GM19455 (cell line): ENCODE data around the gene ENOX1.

Experiments
- ATAC-seq: cut with Tn5 transposase; IDR thresholded peaks from one replicate; pipeline ENCODE4 v1.9.1; 2021; ENCODE audit not compliant: unreplicated experiment

Gene ENOX1

GRCh38 chr13:43551897-43552456 is 234.8 kb downstream of the ENOX1 start:
- ATAC-seq: no peak

- no peak for ATAC-seq
These were observed 240.0 kb downstream of the ENOX1 start for GRCh38 chr13:43546816-43547215.

DNA sequence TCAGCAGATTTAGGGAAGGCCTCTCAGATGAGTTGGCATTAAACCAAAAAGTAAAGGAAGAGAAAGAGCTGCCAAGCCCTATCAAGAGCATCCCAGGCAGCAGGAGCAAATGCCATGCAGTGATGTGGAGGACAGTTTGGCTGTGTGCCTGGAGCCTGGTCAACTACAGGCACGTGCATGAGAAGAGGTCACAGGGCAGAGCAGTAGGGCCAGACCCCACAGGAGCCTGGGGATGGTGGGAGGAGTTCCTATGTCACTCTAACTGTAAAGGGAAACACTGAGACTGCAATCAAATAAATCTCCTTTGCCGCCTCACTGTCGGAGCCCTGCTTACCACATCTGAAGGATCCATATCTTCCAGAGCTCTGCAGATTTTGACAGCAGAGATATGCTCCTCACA is 240.5 kb downstream of the ENOX1 start:
- ATAC-seq: no peak

DNA sequence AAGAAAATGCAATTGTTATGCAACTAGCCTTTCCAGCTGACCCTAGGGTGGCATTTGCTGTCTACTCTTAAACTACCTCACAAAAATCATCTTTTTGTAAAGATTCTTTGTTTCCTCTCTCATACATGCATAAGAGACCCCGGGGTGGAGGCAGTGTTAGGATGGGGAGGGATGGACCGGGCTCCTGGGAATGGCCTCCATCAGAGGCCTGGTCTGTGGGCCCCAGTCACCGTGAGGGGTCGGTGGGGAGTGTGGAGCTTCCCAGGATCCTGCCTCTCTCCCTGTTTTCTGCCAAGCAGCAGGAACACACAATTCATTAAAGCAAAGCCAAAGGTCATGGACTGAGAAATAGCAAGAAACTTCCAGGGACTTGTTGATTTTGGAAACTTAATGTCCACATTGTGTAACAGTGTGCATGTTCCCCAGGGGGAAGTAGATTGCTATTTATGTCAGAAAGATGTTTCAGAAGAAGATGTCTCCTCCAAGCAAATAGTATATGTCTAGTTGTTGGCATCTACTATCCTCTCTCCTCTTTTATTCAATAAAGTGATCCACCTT is 241.4 kb downstream of the ENOX1 start:
- ATAC-seq: no peak

DNA sequence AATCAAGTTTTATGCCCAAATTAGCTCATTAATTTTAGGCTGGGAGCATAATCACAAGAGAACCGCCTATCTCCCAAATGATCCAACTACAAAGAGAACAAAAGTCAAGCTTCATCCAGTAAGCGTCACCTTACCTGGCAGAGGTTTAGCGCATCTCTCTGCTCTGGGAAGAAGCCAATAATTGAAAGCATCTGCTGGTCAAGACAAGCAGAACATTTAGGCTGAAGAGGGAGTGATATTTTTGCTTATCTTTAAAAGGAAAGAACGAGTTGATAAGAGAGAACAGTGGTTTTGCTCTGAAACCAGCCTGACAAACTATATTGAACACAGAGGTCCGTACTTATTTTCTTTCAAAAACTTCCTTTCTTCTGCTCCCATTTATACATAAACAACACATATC is 242.1 kb downstream of the ENOX1 start:
- no peak for ATAC-seq

- ATAC-seq: no peak
These were observed 242.8 kb downstream of the ENOX1 start for GRCh38 chr13:43544011-43544410.

GRCh38 chr13:43543331-43543730 is 243.4 kb downstream of the ENOX1 start:
- ATAC-seq: no peak

DNA sequence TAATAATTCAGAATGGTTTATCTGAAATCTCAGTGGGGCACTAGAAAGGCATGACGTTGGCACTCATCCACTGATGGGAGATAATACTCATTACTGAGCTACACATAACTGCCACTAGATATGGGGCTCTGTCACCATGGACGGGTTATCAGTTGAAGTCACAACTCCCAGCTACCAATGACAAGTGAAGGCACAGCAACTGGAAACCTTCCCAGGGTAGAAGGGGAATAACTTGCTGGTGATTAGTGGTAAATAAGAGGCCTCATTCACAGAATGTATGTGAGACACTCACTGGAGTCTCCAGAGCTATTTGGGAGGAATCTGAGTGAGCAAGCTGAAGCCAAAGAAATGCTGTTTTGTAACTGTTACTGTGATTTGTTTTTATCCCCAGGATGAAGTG is 249.6 kb downstream of the ENOX1 start:
- no peak for ATAC-seq

- no peak for ATAC-seq
These were observed 257.0 kb downstream of the ENOX1 start for GRCh38 chr13:43529796-43530195.

DNA sequence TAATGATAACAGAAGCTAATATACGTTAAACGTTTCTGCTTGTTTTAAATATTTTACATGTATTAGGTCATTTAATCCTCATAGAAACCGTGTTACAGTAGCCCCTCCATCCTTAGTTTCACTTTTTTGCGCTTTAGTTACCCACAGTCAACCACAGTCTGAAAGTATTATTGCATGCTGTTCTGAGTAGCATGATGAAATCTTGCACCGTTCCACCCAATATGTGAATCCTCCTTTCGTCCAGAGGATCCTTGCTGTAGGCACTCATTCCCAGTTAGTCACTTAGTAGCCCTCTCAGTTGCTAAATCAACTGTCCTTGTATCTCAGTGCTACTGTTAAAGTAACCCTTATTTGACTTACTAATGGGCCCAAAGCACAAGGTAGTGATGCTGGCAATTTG is 257.8 kb downstream of the ENOX1 start:
- ATAC-seq: no peak

GRCh38 chr13:43522788-43523187 is 264.0 kb downstream of the ENOX1 start:
- ATAC-seq: no peak

DNA sequence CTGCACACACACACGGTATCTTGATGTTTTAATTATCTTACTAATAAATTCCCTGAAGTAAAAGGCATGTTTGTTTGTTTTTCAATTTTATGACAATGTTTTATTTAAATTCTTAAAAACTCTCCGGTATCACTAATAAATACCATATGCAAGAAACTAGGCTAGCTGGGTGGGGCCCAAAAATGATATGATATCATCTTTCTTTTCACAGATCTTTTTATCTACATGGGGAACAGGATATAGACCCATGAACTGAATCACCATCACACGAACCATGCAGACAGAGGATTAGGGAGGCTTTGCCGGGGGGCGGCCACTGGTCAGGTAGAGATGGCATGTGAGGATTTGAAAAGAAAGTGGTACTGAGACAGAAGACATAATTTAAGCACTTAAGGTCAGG is 266.4 kb downstream of the ENOX1 start:
- ATAC-seq: no peak

DNA sequence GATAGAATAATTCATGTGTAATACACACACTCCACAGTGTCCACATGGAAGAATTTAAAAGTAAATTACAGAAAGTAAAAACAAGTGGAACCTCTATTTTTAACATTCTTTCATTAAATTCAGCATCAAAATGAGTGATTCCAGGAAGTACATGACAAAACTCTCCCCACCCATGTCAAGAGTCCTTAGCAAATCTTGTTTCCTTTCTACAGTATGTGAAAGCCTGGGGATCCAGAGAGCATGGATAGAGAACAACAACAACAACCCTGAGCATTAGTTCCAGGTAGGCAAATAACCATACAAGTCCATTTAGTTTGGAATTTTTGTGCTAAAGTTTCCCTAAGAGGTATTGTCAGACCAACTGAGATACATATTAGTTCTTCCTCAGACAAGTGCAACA is 267.9 kb downstream of the ENOX1 start:
- no peak for ATAC-seq

DNA sequence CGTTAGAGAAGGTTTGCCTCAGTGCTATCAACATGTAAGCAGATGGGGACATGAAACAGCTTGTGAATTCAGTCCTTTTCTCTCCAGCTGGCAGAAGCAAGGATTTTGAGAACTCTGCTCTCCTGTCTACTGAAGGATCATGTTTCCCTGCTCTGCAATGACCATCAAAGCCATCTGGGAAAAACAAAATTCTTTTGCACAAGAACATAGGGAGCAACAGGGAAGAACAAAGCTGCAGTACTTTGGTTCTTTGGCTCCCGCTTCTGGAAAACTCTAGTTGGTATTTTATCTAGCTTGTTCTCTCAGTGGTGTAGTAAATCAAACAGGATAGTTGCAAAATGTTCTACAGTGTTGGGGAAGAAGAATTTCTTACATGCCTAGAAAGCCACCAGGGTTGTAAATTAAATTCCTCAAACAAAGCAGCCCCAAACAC is 270.4 kb downstream of the ENOX1 start:
- no peak for ATAC-seq

DNA sequence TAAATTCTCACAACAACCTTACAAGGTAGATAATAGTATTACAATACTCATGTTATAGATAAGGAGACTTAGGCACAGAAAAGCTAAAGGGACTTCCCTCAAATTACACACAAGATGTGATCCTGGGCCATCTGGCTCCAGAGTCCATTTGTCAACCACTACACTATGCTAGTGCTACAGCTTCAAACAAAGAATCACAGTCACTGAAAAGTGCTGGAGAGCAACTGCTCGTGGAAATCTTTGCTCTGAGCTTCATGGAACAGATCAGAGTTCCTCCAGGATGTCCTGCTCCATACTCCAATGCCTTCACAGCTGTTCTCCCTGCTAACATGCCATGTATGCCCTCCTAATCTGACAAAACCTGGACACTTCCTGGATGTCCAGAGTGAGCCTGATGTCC is 271.2 kb downstream of the ENOX1 start:
- no peak for ATAC-seq

DNA sequence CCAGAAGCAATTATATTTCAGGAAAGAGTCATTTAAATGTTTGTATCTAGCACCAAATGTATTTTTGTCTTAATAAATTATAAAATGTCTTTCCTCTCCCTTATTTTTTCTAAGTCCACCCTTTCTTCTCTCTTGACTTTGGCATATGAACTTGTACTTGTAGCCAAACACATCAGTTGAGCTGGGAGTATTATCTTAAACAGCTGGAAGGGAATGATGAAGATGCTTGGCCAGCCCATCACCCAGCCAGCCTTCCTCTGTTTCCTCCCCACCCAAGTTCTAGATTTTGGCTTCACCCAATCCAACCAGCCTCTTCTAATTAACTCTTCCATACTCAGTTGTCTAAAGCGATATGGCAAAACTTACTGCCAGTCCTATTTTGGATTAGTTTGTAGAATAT is 272.5 kb downstream of the ENOX1 start:
- ATAC-seq: no peak

DNA sequence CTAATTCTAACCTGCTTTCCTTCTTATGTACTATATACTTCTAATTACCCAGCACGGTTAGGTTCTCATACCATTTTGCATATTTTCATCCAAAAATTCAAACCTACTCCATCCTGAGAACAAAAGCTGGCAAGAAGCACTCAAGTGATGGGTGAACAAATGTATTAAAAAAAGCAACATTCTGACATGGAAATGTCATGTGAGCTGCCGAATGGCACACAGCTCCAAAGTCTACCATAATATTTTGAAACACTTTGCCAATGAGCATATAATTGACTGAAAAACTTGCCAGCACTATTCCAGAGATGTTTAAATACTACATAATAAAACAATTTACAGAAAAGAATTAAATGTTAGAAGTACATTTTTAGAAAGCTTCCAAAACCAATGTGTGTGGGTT is 274.6 kb downstream of the ENOX1 start:
- no peak for ATAC-seq

- ATAC-seq: no peak
These were observed 275.5 kb downstream of the ENOX1 start for GRCh38 chr13:43510956-43511901.

DNA sequence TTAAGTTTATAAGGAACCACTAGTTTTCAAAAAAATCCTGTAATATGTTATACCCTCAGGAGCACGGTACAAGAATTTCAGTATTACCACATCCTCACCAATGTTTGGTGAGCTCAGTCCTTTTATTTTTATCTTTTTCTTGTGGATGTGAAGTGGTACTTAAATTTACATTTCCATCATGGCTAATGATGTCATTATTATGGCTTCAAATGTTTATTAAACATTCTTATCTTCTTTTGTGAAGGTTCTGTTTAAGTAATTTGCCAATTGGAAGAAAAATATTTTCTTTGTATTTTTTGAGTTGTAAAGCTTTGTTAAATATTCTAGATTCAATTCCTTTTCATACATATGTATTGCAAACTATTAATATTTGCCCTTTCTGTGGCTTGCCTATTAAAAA is 291.0 kb downstream of the ENOX1 start:
- ATAC-seq: no peak

DNA sequence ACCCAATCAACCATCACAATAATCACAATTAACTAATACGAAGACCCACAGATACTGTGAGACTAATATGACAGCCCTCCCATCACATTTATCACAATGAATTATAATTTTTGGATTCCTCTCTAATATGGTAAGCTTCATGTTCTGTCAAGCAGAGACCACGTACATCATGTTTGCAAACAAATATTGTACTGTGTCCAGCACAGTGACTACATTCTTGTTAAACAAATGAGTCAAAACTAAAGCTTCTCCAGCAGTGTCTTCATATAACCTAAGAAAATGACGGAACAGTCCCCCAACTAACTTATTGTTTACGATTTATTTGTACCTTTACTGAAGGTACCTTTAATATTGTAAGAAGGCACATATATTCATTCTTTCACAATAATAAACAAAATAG is 292.6 kb downstream of the ENOX1 start:
- ATAC-seq: no peak

- no peak for ATAC-seq
These were observed 293.2 kb downstream of the ENOX1 start for GRCh38 chr13:43493496-43494000.

DNA sequence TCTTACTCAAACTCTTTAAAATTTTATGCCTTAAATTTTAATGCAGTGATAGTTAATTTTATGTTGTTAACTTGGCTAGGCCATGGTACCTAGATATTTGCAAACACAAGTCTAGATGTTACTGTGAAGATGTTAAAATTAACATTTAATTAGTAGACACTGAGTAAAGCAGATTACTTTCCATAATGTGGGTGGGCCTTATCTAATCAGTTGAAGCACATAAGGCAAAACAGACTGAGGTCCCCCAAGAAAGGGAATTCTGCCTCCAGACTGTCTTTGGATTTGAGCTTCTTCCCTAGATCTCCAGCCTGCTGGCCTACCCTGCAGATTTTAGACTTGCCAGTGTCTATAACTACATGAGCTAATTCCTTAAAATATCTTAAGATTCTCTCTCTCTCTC is 294.0 kb downstream of the ENOX1 start:
- no peak for ATAC-seq
